GM12865 (cell line): Measurements from ENCODE around the gene LIN52.

Experiments
- DNase-seq: peaks from one replicate; pipeline ENCODE4 v3.0.0; 2010; ENCODE audit warnings: low read depth
- H3K4me3 ChIP-seq: 2 replicates; pipeline ENCODE4 v1.5.1; 2011; ENCODE audit warnings: mild to moderate bottlenecking, low read depth, low read length, control low read depth
- TF ChIP-seq, protein P1 (sequence below): IDR thresholded peaks from 2 replicates; pipeline ENCODE4 v1.5.1; 2011; ENCODE audit warnings: low read length, control low read depth, low read depth, inconsistent platforms; ENCODE audit not compliant: insufficient read depth; ENCODE audit errors: missing control alignments

Gene LIN52

DNA sequence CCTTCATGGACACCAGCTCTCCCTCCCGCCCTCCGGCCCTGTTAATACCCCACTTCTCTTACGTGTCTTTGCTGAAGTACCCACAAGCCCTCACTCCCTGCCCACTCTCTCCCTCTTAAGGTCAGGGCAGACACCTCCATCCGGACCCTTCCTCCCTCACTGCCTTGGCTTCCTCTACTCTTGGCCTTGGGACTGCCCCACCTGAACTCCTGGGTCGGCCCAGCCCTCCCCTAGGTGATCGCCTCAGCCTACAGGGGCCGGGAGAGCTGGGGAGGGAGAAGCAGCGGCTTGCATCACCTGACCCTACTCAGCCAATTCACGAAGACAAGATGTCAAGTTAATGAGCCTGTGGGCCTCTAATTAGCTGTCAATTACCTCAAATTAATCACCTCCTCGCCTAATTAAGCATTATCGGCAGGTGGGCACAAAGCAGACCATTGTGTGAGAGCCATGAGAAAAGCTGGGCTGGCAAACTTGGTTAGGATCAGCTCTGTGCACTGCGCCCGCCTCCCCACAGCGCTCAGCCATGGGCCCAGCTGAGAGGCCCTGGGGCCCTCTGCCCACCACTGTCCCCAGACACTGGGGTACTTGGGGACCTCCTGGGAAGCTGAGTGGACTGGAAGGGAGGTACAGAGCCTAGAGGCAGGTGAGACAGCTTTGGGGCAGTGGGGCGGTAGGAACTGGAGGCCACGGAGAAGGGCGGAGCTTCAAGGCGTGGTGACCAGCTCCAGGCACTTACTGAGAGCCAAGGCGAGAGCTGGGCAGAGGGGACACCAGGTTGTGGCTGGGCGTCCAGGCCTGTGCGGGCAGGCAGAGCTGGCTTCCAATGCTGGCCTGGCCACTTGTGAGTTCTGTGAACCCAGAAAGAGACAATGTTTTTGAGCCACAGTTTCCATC is 129.4 kb downstream of the LIN52 start:
- DNase-seq: no peak
- TF ChIP-seq, protein P1, sequence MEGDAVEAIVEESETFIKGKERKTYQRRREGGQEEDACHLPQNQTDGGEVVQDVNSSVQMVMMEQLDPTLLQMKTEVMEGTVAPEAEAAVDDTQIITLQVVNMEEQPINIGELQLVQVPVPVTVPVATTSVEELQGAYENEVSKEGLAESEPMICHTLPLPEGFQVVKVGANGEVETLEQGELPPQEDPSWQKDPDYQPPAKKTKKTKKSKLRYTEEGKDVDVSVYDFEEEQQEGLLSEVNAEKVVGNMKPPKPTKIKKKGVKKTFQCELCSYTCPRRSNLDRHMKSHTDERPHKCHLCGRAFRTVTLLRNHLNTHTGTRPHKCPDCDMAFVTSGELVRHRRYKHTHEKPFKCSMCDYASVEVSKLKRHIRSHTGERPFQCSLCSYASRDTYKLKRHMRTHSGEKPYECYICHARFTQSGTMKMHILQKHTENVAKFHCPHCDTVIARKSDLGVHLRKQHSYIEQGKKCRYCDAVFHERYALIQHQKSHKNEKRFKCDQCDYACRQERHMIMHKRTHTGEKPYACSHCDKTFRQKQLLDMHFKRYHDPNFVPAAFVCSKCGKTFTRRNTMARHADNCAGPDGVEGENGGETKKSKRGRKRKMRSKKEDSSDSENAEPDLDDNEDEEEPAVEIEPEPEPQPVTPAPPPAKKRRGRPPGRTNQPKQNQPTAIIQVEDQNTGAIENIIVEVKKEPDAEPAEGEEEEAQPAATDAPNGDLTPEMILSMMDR: no peak
- H3K4me3 ChIP-seq: no peak overlapping the region

DNA sequence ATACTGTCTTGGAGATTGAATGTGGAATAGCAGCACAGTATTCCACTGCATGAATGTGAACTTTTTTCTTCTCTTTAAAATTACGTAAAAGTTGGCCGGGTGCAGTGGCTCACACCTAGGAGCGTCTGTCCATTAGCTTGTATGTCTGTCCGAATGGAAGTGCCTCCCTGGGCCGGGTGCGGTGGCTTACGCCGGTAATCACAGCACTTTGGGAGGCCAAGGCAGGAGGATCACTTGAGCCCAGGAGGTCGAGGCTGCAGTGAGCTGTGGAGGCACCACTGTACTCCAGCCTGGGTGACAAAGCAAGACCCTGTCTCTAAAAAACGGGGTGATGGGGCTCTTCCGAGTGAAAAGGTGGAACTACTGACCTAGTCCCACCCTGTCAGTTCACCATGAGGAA is 131.9 kb downstream of the LIN52 start:
- no peak for DNase-seq
- TF ChIP-seq, protein P1: no peak
- no peak overlapping the region for H3K4me3 ChIP-seq

DNA sequence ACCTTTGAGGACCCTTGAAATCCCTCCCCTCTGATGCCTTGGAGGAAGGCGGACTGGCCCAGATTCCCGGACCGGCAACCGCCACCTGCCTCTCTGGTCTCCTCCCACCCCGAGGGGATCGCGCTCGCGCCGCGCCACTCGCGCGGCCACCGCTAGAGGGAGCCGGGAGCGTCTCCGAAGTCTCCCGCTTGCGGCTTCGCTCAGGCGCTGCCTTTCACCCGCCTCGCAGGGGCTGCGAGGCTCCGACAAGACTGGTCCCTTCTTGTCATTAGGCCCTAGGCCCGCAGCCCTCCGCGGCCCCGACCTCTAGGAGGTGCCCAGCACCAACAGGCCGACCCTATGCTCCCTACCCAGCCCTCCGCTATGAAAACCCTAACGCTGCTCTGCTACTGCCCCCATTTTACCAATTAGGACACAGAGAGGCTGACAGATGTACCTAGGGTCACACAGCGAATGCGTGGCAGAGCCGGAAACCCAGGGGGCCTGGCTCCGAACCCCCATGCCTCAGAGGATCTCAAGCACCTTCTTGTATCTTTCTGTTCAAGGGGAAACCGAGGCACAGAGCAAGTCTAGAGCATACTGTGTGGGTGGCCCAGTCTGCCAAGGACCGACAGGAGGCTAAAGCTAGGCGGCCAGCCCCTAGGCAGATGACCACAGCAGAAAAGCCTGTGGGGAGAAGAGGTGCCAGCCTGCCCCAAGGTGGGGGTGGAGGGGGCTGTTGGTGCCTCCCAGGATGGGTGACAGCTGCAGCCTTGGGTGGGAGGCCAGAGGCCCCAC is 133.1 kb downstream of the LIN52 start:
- peak; percentile 76 for DNase-seq
- H3K4me3 ChIP-seq: no peak overlapping the region
- TF ChIP-seq, protein P1: peak; percentile 97

DNA sequence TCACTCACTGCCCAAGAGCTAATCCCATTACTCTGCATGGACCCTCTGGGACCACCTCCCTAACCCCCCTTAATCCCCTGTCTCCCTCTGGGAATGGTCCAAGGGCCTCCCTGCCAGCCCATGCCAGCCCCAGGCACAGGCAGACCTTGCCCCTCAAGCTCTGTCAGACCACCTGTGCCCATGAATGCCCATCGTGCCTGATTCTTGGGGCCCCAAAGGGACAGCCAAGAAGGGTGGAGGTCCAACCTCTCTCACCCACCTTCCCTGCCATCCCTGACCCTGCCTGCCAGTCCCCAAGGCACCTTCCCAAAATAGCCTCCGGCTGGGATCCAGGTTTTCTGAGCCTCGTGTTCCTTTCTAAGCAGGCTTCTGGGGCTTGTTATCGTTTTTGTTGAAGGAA is 133.7 kb downstream of the LIN52 start:
- no peak overlapping the region for H3K4me3 ChIP-seq
- DNase-seq: no peak
- TF ChIP-seq, protein P1: no peak

DNA sequence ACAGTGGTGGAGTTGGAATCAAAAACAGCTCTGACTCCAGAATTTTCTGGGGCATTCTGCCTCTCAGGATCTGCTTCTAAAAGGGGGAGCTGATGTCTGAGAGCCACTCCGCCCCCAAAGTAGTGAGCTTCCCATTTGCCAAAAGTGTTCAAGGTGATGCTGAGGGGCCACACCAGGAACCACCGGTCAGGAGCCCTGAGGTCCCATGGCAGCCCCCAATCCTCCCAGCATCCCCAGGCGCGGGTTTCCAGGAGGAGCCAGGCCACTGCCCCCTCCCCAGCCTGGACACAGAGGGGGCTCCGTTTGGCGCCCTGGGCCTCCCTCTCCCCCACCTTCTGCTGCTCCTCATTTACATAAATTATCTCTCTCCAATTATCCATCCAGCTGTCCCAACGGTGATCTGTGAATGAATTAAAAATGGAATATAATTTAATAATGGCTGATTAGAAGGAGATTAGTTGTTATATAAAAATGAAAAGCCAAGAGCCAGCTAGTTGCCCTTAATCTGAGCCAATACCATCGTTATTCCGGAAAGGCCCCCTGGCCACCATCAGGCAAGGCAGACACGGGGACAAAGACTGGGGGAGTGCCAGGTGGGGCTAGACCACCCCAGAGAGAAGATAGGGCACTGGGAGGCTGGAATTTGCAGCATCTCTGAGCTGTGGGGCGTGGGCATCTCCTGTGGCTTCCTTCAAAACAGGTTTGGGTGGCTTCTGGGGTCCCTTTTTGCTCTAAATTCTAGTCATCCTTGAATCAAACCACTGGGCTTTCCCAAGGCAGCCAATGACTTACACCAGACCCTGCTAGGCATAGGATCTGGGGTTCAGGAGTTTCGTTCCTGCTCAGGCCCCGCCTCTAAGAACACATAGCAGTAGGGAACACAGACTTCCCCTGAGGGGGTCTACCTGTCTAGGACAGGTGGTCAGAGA is 134.8 kb downstream of the LIN52 start:
- TF ChIP-seq, protein P1: no peak
- H3K4me3 ChIP-seq: no peak overlapping the region
- no peak for DNase-seq

DNA sequence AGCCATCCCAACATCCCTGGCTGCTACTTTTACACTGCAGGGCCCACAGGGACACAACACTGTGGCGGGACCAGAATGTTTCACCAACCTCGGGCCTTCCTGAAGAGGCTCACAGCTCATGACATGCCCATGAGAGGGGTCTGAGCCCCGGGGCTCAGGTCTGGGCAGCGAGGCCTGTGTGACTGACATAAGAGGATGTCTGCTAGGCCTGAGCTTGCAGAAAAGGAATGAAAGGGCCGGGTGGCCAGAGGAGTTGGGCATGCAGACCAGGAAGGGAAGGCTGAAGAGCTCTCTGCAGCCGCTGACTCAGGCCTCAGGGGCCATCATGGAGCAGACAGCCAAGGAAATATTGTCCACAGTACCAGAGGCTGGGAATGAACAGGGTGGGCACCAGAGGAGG is 136.2 kb downstream of the LIN52 start:
- H3K4me3 ChIP-seq: no peak overlapping the region
- TF ChIP-seq, protein P1: no peak
- no peak for DNase-seq
